HG03103 (cell line): ENCODE measurements around the gene TADA2B.

Experiments
- ATAC-seq: cut with Tn5 transposase; IDR thresholded peaks from one replicate; pipeline ENCODE4 v1.9.1; 2021; ENCODE audit warnings: low read depth; ENCODE audit not compliant: unreplicated experiment

TADA2B gene

GRCh38 chr4:7043284-7044136, at the start of gene TADA2B:
TSS of gene TADA2B (plus strand) at chr4:7043372. CDS start at chr4:7043580, 208 bp downstream.
- peak; percentile 4 for ATAC-seq

GRCh38 chr4:6996481-6996880, 46.7 kb upstream of the TADA2B start:
- ATAC-seq = no peak

GRCh38 chr4:6999172-7000086, 43.7 kb upstream of the TADA2B start:
- ATAC-seq = no peak

GRCh38 chr4:7000421-7001176, 42.6 kb upstream of the TADA2B start:
- ATAC-seq = no peak

GRCh38 chr4:7001271-7001670, 41.9 kb upstream of the TADA2B start:
- ATAC-seq = no peak

GRCh38 chr4:7002336-7002735, 40.8 kb upstream of the TADA2B start:
- ATAC-seq = no peak

GRCh38 chr4:7003176-7003878, 39.8 kb upstream of the TADA2B start:
- no peak for ATAC-seq

- ATAC-seq = no peak
Measured at GRCh38 chr4:7003879-7004240, 39.3 kb upstream of the TADA2B start.

- no peak for ATAC-seq
Measured at GRCh38 chr4:7004331-7004730, 38.8 kb upstream of the TADA2B start.

GRCh38 chr4:7005571-7005970, 37.6 kb upstream of the TADA2B start:
- ATAC-seq = no peak

GRCh38 chr4:7006411-7006810, 36.8 kb upstream of the TADA2B start:
- no peak for ATAC-seq

GRCh38 chr4:7007142-7007907, 35.8 kb upstream of the TADA2B start:
- ATAC-seq = no peak

- ATAC-seq = no peak
Measured at GRCh38 chr4:7007944-7008343, 35.2 kb upstream of the TADA2B start.

GRCh38 chr4:7009564-7009963, 33.6 kb upstream of the TADA2B start:
- ATAC-seq = no peak

- ATAC-seq = no peak
Measured at GRCh38 chr4:7013175-7013574, 30.0 kb upstream of the TADA2B start.

- no peak for ATAC-seq
Measured at GRCh38 chr4:7014815-7015214, 28.4 kb upstream of the TADA2B start.

GRCh38 chr4:7015383-7016035, 27.7 kb upstream of the TADA2B start:
- ATAC-seq = no peak

- no peak for ATAC-seq
Measured at GRCh38 chr4:7016086-7016485, 27.1 kb upstream of the TADA2B start.

- ATAC-seq = no peak
Measured at GRCh38 chr4:7016512-7016911, 26.7 kb upstream of the TADA2B start.
